ENCODE measurements around the gene TMEM266.
A peak's percentile ranks its signal among the peaks of the same experiment; 100 is the strongest.
"Not testable (repeated sequence)": the region's sequence is repeated elsewhere in the genome, so short reads cannot be mapped to it uniquely, and the experiment has no call there.

Gene TMEM266, protein sequence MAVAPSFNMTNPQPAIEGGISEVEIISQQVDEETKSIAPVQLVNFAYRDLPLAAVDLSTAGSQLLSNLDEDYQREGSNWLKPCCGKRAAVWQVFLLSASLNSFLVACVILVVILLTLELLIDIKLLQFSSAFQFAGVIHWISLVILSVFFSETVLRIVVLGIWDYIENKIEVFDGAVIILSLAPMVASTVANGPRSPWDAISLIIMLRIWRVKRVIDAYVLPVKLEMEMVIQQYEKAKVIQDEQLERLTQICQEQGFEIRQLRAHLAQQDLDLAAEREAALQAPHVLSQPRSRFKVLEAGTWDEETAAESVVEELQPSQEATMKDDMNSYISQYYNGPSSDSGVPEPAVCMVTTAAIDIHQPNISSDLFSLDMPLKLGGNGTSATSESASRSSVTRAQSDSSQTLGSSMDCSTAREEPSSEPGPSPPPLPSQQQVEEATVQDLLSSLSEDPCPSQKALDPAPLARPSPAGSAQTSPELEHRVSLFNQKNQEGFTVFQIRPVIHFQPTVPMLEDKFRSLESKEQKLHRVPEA

DNA sequence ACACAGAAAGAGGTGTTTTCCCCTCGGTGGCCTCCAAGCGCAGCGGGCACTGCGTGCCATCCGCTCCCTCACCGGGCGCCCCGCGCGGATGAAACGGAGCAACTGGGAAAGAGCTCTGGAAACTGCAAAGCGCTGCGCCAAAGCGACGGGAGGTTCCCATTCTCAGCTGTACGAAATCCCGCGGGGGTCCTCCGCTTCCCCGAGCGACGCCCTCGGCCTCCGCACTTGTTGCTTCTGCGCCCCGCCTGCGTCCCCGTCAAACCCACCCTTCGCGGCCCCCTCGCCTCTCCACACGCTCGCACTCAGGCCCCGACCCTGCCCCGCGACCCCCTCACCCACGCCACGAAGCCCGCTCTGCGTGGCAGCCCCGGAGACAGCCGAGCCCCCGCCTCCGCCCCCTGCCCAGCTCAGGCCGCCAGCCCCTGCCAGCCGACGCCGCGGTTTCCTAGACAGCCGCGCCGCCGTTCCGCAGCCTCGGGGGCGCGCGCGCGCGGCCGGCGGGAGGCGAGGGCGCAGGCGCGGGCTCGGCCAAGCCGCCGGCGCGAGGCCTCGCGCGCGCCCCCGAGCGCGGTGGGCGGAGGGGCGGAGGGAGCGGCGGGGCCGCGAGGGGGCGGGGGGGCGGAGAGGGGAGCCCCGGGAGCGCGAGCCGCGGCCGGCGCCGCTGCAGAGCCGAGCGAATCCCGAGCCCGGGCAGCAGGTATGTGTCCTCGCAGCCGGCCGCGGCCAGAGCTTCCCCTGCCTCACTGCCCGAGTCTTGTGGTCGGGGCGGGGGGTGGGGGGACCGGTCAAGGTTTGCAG lies at the start of gene TMEM266:
TSS of gene TMEM266 (plus strand) at position 666 of the 798 bp plus-strand sequence. CDS start 74,279 bp downstream, outside the sequence.
- DNase-seq = peak; percentile 58

DNA sequence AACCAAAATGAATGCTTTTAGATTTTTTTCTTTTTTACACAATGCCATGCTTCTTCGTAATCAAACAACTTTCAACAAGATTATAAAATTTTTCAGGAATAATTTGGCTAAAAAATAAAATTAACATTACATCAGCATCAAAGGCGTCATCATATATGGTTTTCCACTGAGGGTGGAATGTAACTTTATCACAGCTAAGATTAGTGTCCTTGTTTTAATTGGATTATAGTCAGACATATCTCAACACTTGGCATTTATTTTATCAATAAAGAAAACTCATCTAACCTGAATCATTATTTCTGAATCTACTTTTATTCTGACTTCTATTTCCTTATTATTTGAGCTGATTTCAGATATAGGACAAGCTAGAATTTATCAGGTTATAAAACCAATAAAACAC lies 49.2 kb upstream of the TMEM266 start:
- DNase-seq = no peak

DNA sequence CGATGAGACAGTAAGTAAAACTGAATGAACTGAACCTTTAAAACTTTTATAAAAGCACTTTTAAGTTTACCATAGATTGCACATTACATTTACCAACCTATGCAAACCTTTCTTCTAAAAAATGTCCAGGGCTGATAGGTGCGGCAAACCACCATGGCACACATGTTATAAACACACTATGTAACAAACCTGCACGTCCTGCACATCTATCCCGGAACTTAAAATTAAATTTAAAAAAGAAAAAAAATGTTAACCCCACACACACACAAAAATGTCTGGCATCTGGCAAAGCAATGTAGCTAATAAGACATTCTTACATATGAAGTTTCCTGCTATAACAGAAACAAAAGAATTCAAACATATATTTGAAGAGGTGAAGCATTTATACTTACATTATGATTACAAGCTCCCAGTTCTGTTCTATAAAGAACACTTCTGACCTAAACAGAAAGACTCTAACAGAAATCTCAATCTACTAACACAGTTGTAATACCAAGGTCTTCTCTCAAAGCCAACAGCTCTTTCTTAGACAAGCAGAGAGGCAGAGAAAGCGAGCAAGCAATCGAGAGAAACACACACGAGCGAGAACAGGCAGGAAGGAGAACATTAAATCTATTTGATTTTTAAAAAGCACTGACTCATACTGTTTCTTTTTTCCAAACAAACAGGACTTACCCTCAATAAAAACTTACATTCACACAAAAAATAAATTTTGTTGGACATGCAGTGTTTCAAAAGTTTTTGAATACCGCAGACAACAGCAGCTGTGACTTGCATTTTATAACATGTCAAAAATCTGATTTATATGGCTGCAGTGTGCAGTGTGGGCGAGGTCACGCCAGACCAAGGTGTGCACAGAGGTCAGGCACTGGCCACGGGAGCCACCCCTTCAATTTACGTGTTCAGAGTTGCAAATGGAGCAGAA lies 47.9 kb upstream of the TMEM266 start, which contains the start of gene NRG4:
TSS of gene NRG4 (minus strand) at position 798 of the 925 bp plus-strand sequence. CDS start 1,194 bp downstream, outside the sequence.
- no peak for DNase-seq

DNA sequence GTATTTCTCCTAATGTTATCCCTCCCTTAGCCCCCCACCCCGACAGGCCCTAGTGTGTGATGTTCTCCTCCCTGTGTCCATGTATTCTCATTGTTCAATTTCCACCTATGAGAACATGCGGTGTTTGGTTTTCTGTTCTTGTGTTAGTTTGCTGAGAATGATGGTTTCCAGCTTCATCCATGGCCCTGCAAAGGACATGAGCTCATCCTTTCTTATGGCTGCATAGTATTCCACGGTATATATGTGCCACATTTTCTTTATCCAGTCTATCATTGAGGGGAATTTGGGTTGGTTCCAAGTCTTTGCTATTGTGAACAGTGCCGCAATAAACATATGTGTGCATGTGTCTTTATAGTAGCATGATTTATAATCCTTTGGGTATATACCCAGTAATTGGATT lies 46.3 kb upstream of the TMEM266 start:
- not testable (repeated sequence) for DNase-seq

DNA sequence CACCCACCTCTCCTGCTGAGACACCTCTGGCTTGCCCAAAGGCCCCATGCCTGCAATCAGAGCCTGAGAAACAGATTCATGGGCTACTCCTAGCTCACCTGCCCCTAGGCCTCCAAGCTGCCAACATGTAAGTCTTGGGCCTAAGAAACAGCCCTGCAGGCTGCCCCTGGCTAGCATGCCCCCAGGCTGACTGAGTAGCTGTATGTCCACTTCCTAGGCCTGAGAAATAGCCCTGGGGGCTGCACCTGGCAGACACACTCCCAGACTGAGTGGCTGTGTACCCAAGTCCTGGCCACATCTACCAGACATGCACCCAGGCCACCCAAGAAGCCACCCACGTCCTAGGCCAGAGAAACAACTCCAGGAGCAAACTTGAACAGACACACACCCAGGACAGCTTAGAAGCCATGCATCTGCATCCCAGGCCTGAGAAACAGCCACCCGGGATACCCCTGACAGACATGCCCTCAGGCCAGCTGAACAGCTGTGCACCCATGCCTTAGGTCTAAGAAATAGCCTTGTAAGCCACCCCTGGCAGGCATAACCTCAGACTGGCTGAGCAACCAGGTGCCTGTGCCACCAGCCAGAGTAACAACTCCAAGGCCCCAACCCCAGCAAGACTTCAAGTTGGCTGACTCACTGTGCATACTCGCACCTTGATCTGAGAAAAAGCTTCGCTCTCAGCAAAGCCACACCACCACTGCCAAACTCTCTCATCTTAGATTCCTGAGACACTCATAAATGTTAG lies 35.6 kb upstream of the TMEM266 start:
- no peak for DNase-seq

DNA sequence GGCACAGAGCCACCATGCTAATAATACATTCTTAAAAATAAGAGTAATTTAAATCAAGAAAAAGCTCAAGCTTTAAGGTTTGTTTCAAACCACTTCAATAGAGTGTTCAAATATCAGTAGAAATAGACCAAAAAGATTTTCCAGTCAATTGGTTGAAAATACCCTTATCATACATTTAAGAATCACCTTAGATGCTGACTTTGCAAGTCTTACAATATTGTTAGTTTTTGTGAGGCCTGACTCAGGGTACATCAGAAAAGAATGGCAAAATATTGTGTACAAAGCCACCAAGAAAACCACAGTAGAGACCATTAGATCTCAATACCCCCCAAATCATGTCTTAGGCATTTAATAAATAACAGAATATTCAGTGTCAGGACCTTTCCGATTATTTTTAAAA lies 27.7 kb upstream of the TMEM266 start:
- DNase-seq = no peak

DNA sequence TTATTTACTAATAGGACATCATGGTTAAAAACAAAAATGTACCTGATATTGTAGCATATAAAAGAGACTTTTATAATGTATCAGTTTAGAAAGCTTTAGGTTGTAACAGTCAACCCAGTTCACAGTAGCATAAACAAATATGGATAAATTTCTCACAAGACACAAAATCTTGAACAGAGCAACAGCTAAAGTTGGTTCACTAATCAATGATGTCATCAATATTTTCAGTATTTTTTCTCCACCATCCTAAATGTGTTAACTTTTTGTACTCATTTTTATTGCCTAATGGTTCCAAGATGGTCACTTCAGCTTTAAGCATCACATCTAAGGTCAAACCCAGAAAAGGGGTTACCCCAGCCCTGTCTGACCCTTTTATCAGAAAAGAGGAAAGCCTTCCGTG lies 26.3 kb upstream of the TMEM266 start:
- DNase-seq = no peak

DNA sequence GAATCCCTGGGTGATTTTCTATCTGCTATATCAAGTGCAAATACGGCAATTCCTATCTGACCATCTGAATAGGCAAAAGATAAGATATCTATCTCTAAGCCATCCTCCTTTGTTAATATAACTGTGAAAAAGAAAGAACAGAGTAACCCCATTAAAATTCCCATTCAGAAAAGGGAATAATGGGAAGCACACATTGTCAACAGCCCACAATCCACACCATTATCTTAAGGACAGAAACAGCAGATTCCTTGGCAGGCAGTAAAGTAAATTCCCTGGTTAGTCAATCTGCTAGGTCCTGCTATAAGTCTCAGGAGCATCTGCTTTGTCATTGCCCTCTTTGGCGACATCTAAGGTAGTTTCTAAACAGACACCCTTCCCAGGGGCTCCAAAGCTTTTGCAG lies 25.7 kb upstream of the TMEM266 start:
- DNase-seq = no peak

DNA sequence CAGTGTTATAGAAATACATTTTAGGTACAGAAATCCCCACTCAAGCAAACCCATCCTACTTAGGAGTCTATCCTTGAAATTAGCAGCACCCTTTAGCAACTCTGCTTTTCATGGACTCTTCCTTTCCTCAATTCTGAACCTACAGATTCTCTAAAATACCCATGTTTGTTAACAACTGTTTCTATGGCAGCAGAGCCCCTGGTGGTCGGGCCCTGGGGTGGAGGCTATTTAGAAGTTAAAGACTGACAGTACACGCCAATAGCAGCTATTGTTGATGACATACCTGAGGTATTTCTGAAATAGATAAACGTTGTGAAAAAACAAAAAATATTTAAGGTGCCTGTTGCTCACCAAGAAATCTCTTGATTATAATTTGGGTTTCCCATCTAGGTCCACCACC lies 24.2 kb upstream of the TMEM266 start:
- no peak for DNase-seq

DNA sequence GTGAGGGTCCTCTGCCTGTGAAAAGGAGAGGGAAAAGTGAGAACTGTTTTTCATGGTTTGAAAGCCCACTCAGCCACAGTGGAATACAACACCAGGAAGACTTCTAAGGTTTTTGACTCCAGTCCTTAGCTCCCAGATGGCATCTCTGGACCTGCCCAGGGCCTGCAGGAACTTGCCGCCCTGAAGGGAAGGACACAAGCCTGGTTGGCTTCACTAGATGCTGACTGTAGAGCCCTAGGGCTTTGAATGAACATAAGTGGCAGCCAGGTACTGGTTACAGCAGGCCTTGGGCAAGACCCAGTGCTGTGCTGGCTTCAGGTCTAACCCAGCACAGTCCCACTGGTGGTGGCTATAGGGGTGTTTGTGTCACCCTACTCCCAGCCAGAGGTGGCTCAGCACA lies 21.3 kb upstream of the TMEM266 start:
- no peak for DNase-seq

DNA sequence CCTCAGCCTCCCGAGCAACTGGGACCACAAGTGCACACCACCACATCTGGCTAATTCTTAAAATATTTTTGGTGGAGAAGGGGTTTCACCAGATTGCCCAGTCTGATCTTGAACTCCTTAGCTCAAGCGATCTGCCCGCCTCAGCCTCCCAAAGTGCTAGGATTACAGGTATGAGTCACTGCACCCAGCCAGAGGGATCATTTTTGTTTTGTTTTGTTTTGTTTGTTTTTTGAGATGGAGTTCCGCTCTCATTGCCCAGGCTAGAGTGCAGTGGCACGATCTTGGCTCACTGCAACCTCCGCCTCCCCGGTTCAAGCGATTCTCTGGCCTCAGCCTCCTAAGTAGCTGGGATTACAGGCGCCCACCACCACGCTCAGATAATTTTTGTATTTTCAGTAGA lies 5.6 kb upstream of the TMEM266 start:
- not testable (repeated sequence) for DNase-seq

DNA sequence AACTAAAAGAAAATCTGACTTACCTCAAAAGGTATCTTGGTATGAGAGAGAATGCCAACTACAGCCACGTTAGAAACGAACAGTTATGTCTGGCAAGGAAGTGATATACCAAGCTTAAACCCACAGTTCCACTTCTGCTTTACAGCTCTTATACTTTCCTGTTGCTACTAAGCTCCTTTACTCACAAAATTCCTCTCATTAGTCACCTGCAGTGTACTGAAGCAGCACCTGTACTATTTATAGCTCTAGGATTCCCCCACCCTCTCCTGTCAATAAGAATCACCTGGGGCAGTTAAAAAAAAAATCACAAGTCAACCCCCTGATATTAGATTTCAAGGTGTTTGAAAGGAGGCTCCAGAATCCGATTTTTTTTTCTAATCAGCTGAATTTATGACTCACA lies 2.9 kb upstream of the TMEM266 start:
- no peak for DNase-seq

DNA sequence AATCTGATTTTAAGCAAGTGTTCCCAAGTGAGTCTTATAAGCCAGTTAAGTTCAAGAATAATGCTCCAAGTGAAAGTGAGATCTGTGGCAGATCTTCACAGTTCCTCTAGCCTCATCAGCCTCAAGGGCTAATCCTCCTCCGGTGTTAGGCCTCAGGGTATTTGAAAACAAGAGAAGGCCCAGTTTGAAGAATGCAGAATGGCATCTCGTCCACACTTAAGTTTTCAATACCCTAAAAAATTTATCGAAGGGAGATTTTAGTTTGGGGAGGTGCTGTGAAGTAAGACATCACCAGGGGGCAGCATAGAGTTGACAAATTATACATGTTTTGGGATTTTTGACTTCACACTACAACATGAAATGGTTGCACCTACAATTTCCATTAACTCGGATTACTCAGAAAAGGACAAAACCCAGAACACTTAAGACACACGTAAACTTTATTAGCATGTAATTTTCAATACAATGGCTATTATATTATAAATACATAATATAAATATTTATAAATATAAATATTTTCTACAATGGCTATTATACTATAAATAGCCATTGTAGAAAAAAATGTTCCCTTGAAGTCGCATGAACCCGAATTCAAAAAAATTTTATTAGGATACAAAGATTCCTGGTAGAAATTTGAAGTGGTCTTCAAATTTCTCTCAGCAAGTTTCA lies 2.3 kb upstream of the TMEM266 start:
- DNase-seq = no peak

DNA sequence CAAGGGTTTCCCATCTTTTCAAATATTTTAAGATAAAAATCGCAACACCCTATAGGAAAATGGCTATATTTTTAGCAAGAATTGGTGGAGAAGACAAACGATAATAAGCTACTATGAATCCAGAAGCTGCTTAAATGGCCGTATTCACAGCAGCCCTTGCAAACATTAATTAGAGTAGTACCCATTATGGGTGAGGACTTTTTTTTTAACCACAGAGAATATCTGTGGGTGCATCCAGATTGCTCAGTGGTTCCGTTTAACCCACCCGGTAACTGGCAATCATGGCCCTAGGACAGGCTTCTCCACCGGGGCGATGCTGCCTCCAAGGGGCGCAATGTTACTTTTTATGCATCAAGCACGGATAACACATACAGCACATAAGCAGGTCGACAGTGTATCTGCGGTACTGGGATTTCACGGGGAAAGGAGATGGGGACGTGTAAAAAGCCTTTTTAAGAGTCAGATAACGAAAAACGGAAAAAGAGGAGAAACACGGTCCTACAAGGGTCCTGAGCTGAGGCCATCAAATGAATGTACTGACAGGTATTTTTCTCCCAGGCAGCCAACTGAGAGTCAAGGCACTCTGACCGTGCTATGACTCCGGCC lies 968 bp upstream of the TMEM266 start:
- DNase-seq = no peak

DNA sequence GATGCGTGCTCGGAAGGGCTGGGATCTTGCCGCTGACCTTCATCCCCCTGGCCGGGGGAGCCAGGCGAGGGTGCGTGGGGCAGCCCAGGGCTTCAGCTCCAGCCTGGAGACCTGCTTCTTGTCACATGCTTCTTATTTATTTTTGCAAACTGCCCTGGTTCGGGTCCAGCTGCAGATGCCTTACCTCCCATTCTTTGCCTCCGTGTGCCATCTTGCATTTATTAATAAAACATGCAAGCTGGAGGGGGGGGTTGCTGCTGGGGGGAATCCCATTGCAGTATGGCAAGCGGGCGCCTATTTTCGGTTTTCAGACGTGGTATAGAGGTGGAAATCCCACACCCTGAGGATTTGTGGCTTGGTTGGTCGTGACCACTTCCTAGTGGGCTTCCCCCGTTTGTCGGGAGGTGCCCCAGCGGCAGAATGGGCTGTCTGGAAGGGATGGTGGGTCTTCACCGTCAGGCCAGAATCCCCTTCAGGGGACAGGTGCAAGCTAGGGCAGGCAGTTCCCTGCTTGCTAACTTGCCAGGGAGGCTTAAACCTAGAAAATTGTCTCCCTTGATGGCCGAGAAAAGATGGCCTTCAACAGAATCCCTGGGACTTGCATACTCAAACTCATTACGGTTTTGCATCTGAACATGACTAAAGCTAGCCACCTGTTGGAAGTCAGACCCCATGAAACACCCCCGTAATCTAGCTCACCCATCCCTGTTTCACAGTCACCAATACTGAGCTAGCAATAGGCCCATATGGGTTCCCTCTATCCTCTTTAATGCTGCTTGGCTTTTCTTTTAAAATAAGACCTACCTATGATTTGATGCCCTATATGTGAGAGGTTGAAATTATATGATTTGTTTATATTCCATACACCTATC lies 569 bp downstream of the TMEM266 start:
- DNase-seq = no peak

DNA sequence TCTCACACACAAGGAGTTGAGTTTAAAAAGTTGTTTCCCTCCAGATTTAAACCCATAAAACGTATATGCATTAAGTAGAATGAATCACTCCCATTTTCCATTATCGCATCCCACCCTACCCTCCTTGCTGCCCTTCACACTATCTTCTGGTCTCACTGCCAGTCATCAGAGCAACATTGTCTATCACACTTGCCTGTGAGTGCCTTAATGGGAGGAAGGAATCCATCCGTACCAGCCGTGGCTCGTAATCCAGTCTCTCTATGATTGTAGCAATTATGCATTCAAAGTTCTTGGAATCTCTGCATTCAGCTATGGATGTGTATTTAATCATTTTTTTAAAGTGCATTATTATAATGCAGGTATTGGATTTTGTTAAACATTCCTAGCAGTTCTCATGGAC lies 1.9 kb downstream of the TMEM266 start:
- DNase-seq = no peak

DNA sequence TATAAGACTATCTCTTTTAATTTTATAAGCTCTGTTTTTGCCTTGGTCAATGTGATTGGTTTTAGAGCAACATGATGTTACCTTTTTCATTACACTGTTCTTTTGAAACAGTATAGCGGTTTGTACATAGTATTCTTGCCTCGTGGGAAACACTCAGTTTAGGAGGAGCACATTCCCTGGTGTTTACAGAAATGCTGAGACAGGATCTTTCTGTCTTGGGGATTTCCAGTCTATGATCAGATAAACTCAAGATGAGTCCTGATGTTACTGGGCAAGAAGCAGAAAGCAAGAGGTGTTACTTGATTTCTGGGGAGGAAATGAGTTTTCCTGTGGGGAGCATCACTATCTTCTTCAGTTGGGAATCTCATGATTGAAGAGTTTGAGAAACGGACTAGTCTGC lies 2.5 kb downstream of the TMEM266 start:
- no peak for DNase-seq

DNA sequence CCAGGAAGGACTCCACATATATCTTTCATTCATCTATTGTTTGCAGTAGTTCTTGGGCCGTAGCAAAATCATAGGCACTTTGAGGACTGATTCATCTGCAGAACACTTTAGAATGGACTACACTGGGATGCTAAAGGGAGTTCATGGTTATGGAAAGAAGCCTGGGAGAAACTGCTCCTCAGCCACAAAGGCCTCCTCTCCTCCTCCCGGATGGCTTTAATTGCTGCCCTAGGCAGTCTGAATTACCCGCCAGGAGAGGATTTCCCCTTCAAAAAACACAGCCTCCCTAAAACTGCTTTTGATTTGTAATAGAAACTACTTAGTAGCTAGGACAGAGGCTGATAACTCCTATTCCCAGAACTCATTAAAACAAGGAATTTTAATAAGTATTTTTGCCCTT lies 4.6 kb downstream of the TMEM266 start:
- DNase-seq = no peak

DNA sequence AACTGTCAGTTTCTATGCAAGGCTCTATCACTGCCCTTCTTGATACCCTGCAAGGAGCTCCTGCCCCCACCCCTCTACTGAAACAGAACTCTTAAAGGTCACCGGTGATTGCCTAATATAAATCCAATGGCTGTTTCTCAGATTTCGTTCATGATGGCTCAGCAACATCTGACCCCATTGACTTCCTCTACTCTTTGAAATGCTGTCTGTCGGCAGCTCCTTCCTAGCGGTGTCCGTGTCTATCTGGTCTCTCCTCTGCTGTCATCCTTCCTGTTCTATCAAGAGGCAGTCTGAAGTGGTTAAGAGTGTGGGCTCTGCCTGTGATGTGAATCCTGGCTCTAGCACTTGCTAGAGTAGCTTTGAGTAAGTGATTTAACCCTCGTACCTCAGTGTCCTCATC lies 5.5 kb downstream of the TMEM266 start:
- DNase-seq = no peak

DNA sequence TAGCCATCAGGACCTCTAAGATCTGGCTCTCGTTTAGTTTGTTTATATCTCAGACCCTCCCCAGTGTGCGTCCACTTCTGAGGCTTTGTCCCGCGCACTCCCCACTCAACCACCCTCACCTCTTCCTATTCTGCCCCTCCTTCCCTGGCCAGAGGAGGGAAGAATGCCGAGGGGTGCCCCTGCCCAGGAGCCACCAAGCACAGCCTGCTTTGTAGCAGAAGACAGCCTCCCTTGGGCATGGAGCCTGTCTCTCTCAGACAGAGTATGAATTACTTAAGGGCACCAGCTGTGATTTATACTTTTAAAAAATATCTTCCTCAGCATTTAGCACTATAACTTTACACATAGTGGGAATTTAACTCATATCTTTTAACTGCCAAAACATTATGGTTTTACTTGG lies 6.0 kb downstream of the TMEM266 start:
- DNase-seq = no peak

Data from right hindlimb (tissue), 1 donor.